HG02642 (cell line): ENCODE results near the gene HNRNPUL2.
"Not testable (repeated sequence)": the region's sequence is repeated elsewhere in the genome, so short reads cannot be mapped to it uniquely, and the experiment has no call there.

ENCODE experiments used
- ATAC-seq: cut with Tn5 transposase; IDR thresholded peaks from one replicate; pipeline ENCODE4 v1.9.1; 2021; ENCODE audit warnings: mild to moderate bottlenecking; ENCODE audit not compliant: unreplicated experiment, poor library complexity

The HNRNPUL2 gene

DNA sequence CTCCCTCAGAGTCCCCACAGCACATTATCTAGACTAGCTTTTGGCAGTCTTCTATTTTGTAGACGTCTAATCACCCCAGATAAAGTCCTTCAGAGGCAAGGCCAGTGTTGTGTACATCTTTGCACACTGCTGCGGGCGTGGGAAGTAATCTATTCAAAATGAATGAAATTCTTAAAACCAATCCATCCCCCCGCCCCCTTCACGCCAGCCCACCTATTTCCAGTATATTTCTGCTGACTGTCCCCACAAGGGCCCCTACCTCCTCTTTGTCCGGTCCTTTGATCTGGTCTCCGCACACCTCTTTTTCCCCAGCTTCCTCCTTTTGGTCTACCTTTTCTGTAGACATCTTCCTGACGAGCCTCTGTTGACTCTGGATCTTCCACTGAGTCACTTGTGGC, 20.4 kb downstream of the HNRNPUL2 start:
- no peak for ATAC-seq

DNA sequence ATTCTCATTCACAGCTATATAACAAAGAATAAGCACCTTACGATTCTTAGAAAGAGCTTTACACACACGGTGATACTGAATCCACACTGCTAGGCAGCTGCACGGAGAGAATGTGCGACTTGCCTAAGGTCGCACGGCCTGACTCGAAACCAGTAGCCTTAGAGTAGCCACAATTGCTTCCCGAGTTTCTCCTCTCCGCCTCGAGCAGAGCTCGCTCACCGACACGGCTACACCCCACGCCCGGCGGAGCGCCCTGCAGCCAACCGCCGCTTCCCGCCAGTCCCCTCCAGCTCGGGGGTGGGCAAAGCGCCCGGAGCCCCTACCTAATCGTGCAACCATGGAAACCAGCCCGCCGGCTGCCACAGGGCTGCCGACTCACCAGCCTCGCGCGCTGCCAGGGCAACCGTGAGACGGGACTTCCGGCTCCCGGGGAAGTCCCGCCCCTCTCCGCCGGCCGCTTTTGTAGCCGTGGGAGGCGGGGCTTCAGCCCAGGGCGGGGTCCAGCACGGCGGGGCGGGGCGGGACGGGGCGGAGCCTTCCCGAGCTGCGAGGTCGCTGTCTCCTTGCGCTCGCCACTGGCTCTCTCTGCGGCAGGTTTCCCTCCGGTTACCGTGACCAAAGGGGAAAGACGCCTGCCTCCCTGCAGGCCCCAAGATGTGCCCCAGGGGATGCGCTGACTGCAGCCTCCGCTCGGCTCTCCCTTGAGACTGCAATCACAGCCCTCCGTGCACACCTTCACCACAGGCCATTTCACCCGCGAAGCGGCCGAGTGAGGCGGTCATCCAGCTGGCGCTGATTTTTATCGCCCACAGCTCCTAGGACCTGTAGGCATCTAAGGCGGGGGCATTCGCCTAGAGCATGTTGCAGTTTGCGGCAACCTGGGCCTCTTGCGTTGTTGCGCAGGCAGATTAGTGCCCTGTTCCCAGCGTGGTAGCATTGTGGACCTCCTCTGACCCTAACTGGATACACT, 21.1 kb downstream of the HNRNPUL2 start:
- ATAC-seq: peak; percentile 63

DNA sequence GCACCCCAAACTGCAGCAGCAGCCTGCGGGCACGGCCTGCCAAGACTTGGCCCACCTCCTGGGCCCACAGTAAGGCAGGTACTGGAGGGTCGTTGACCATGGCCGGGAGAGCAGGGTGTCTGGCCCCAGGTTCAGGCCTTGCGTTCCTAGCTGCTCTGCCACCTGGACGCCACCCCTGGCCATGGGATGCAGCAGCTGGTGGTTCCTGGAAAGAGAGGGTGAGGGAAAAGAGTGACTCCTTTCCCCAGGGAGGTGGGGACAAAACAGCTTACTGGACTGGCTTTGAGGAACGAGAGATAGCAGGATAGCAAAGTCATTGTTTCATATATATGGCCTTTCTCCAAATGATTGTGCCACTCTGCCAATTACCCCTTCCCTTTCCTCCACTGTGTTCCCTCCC, 21.8 kb downstream of the HNRNPUL2 start:
- no peak for ATAC-seq

DNA sequence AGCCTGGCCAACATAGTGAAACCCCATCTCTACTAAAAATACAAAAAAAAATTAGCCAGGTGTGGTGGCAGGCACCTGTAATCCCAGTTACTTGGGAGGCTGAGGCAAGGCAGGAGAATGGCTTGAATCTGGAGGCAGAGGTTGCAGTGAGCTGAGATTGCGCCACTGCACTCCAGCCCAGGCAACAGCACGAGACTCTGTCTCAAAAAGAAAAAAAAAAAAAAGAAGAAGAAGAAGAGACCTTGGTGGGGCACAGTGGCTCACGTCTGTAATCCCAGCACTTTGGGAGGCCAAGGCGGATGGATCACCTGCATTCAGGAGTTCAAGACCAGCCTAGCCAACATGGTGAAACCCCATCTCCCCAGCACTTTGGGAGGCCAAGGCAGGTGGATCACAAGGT, 23.3 kb downstream of the HNRNPUL2 start:
- not testable (repeated sequence) for ATAC-seq

DNA sequence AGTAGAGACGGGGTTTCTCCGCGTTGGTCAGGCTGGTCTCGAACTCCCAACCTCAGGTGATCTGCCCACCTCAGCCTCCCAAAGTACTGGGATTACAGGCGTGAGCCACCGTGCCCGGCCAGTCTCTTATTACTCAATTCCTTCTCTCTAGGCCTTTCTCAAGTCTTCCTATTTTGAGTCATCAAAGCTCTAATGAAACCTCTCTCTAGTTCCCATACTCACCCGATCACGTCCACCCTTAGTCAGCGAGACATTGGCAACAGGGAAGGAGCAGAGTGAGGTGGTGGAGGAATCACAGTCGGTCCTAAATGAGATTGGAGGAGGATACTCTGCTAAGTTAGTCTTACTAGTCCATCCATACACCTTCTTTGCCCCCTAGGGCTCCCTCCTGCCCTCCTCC, 25.0 kb downstream of the HNRNPUL2 start:
- no peak for ATAC-seq

DNA sequence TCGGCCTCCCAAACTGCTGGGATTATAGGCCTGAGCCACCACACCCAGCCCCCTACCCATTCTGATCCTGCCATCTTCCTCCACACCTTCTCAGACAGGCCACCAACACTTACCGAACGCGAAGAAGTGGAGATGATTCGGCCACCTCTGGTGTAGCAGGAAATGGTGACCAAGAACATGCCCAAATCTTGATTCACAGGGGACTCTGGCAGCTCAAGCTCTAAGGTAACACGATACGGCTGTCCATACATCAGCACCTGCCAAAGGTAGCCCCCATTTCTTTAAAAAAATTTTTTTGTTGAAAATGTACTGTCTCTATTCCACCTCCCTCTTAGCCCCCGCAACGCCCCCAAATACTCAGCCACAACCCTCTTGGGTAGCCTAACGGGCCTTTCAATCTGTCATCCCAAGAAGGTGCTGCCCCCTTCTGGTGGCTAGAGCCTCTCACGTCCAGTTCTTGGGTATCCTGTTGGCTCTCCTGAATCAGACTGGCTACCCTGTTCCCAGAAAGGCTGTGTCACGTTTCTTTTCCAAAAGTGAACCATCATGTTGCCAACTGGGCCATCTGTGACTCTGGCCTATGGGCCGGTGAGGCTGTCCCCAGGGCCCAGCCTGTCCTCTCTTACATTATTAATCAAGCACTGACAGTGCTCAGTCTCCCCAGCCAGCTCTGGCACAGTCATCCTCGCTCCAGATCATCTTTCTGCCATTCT, 32.6 kb downstream of the HNRNPUL2 start:
- ATAC-seq: no peak

DNA sequence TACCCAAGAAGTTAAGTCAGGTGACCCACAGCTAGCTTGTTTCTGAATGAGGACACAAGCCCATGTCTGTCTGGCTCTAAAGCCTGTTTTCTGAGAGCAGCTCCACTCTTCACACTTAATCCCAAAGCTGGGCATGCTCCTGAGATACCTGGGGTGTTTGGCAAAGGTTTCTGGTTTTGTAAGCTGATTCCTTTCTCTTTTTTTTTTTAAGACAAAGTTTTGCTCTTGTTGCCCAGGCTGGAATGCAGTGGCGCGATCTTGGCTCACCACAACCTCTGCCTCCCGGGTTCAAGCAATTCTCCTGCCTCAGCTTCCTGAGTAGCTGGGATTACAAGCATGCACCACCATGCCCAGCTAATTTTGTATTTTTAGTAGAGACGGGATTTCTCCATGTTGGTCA, 33.6 kb downstream of the HNRNPUL2 start:
- not testable (repeated sequence) for ATAC-seq

DNA sequence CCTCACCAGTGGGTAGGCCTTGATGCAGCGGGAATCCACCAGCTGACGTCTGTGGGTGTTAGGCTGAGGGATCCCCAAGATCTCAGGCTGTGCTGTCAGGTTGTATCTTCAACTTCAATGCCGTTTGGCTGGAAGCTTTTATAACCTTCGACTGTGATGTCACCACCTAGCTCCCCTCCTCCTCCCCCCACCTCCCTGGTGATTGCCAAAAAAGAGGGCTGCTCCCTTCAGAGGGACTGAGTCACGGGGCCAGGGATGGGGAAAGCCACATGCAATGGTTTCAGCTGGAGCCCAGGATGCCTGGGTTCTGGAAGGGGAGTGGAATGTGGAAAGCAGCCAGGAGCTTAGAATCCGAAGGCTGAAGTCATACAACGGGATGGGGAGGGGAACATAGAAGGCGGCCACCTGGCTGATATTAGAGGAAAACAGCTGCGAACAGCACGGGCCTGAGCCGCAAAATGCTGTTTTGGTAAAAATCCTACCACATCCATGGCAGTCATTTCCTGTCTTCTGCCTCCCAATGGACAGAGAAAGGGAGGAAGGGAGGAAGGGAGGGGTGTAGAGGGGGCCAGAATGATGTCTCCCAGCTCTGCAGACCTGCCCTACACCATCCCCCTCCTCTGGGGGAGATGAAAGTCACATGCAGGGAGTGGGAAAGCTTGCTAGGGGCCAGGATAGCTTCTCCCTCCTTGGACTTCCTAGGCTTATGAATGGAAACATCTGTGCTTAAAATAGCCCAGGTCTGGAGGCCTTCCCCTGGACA, 37.7 kb downstream of the HNRNPUL2 start, which contains the start of gene LRRN4CL:
Gene LRRN4CL, minus strand, starts transcription at position 110 of the 763 bp plus-strand sequence. CDS start 1,022 bp downstream, outside the sequence.
- no peak for ATAC-seq

DNA sequence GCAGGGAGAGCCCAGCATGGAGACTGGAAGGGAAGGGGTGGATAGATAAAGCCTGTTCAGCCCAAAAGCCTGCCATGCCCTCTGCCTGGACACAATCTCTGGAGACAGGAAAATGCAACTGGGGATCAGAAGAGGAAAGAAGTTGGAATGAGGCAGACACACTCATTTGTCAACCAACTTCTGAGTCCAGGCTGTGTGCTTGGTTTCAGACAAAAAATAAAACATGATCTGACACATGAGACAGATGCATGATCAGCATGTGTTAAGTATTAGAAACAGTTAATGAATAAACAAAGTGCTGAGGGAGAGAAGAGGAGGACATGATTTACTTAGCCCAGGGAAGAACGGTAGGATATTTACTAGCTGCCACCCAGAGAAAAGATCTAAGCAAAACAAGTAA, 38.8 kb downstream of the HNRNPUL2 start:
- no peak for ATAC-seq

DNA sequence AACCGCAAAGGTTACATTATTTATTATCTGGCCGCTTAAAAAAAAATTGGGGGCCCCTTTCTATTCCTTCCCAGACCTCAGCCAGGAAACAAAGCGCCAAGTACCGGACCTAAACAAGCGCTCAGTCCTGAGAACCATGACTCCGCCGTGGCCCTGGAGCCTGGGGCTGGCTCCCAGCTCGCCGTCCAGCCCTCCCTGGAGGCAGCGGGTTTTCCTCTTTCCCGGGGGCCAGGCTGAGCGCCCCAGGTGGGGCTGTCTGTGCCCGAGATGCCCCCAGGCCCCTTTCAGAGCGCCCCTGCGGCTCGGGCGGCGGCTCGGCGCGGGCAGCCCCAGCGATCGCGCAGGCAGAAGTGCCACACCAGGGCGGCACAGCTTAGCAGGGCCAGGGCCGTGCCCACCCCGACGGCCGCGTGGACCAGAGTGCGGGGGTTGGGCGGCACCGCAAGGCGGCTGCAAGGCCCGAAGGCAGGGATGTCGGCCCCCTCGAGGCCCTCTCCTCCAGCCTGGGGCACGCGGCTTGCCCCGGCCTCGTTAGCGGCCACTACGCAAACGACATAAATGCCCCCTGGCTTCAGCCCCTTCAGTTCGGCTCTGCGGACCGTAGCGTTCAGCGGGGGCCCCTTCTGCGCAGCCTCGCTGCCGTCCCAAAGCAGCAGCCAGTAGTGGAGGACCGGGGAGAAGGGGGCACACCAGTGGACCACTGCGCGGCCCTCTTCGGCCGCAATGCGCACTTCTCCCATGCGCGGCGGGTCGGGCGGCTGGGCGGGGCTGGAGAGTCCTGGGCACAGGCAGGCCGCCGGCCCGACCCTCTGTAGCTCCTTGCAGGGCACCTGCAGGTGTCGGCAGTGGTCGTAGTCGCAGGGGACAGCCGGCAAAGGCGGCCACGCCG, 39.5 kb downstream of the HNRNPUL2 start:
- ATAC-seq: no peak

DNA sequence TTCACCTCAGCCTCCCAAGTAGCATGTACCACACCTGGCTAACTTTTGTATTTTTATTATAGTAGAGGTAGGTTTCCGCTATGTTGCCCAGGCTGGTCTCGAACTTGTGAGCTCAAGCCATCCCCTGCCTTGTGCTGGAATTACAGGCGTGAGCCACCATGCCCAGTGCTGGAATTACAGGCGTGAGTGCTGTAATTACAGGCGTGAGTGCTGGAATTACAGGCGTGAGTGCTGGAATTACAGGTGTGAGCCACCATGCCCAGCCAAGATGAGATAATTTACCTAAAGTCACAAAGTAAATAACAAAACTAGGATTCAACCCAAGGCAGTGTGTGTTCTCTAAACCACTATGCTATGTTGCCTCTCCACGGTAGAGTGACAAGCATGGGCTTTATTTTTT, 44.7 kb downstream of the HNRNPUL2 start:
- ATAC-seq: no peak

DNA sequence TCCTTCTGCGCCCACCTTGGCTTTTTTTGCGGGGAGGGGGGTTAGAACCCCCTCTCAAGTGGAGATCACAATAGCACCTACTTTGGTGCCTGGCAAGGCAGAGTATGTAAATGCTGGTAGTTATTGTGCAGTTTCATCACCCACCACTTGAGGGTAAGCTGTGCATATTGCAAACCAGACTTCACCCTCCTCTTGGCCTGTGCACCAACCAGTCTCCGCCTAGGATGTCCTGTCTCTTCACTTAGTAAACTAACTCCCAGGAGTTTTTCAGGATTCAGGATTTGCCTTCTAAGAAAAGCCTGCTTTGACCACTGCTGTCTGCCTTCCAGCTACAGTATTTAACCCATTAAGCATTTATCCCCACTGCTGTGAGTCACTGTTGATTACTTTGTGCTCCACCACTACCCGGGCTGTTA, 46.4 kb downstream of the HNRNPUL2 start:
- ATAC-seq: no peak

DNA sequence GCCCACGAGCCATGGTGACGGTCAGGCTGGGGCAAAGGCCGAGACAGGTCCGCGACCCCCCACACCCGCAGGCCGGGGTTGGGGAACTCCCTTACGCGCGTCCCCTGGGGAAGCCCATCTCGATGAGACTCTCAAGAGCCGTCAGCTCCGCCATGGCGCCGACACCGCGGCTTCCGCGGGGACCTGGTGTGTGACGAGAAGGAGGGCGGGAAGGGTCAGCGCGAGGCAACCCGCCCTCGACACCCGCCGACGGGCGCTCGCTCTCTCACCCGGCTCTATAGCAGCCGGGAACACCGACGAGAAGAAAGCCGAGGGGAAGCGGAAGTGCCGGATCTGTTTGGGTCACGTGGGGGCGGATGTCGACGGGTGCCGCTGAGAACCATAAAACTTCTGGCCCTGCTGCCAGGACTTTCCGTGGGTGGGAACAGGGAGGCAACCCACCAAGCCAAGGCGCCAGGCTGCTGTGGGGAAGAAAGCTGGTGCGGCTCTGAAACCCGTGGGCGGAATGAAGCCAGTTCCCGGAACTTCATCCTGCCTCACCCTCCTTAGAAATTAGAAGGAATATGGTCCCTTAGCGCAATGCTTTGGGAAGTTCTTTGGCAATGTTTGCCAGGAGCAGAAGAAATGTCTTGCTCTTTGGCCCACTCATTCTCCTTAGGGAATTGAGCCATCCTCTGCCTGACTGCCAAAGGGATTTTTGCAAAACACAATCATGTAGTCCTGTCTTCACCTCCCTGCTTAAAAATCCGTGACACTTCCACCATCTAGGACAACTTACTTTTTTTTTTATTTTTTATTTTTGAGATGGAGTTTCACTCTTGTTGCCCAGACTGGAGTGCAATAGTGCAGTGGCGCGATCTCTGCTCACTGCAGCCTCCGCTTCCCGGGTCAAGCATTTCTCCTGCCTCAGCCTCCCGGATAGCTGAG, 48.2 kb downstream of the HNRNPUL2 start, which contains the start of gene UBXN1:
Gene UBXN1, minus strand, starts transcription at position 304 of the 927 bp plus-strand sequence. Its CDS starts 150 bp downstream, at position 154.
- peak; percentile 60 for ATAC-seq

DNA sequence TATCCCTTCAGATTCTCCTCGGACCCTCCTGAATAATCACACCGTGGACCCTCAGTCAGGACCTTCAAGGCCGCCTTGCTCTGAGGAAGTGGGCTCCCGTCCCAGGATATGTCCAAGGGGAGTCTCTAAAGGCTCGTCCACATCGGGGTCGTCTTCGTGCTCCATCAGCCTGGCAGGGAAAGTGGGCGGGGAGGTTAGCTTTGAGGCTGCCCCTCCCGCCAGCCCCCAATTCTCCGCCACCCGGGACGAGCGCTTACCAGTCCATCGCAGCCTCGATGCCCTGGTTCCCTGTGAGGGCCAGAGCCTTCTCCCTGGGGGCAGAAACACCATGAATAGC, 48.9 kb downstream of the HNRNPUL2 start:
- no peak for ATAC-seq

DNA sequence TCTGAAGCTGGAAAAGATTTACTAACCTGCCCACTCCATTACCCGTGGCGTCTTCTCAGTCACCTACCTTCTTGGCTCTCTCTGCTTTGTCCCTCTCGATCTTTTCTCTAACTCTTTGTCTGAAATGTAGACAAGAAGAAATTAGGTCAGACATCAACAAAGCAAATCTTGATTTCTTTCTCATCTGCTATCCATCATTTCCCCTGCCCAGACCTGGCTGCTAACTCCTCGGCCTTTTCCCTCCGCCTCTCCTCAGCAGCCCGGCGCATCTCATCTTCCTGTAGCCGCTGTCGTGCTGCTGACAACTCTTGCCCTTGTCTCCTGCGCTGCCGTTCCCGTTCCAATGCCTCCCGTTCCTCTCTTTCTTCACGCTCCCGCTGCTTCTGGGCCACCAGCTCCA, 49.5 kb downstream of the HNRNPUL2 start:
- ATAC-seq: no peak

DNA sequence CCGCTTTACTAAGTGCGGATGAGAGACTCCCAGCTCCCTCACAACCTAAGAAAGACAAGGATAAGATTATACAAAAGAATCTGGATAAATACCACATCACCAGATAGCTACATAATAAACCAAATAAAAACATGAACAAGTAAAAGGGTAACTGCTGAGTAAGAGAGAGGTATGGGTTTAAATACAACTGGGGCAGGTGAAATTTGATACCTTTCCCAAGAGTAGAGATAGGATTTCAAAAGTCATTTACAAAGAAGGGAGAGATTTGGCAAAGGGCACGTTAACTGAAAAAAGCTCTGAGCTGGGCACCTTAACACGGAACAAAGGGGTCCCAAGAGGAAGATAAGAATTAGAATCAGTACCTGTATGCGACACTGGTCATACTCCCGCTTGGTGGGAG, 50.1 kb downstream of the HNRNPUL2 start:
- ATAC-seq: no peak

DNA sequence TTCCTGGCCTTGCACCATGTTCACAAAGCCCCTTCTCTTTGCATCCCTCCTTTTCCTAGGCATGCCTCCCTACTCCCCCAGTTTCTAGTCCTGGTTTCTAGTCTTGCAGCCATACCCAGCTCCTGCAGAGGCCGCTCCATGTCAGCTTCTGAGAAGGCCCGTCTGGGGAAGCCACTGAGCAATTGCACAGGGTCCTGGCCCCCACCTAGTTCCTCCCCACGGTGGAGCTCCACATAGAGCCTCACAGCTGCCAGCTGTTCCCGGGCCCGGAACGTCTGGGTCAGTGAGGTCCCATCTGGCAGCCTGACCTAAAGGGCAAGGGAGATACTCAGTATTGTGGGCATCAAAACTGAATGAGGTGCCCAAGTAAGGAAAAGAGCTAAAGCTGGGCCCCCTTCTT, 50.6 kb downstream of the HNRNPUL2 start:
- ATAC-seq: no peak

DNA sequence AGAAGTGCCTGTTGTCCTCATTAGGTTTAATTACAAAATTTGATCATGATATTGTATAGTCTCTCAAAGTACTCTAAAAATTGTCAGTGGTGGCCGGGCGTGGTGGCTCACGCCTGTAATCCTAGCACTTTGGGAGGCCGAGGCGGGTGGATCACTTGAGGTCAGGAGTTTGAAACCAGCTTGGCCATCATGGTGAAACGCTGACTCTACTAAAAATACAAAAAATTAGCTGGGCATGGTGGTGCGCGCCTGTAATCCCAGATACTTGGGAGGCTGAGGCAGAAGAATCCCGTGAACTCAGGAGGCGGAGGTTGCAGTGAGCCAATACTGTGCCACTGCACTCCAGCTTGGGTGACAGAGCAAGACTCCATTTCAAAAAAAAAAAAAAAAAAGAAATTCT, 51.8 kb downstream of the HNRNPUL2 start:
- ATAC-seq: not testable (repeated sequence)

DNA sequence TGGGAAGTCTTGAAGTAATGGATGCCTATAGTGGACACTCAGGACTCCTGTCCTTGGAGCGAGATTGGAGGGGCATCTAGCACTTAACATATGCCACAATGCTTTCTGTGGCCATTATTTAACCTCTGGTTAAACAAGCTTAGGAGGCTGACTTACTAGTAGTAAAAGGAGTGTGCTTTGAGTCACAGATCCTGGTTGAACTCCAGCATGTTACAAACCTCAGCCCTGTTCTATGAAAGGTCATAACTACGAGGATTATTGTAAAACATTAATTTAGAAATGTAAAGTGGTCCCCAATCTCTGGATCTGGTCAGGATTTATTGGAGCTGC, 54.1 kb downstream of the HNRNPUL2 start:
- ATAC-seq: no peak
